Activated CD4-positive, CD25-positive, alpha-beta regulatory T cell treated with anti-CD3 and anti-CD28 coated beads, Interleukin-2, amount 50 U/mL, for 72 hours (primary cell): ENCODE measurements around the gene SIRT2.
"Not testable (repeated sequence)": the region's sequence is repeated elsewhere in the genome, so short reads cannot be mapped to it uniquely, and the experiment has no call there.

Experiments
- DNase-seq: peaks from one replicate; pipeline ENCODE4 v3.0.0; 2021

The SIRT2 gene

GRCh38 chr19:38862321-38863059, 36.9 kb downstream of the SIRT2 start:
- DNase-seq = no peak

GRCh38 chr19:38861368-38861767, 38.0 kb downstream of the SIRT2 start:
- DNase-seq = no peak

- not testable (repeated sequence) for DNase-seq
Observed at GRCh38 chr19:38859631-38860204, 39.7 kb downstream of the SIRT2 start.

- DNase-seq = no peak
Observed at GRCh38 chr19:38856813-38857212, 42.6 kb downstream of the SIRT2 start.

GRCh38 chr19:38855751-38856150, 43.7 kb downstream of the SIRT2 start:
- DNase-seq = not testable (repeated sequence)

GRCh38 chr19:38854961-38855360, 44.5 kb downstream of the SIRT2 start:
- not testable (repeated sequence) for DNase-seq

GRCh38 chr19:38853214-38853613, 46.2 kb downstream of the SIRT2 start:
- DNase-seq = no peak

- peak; percentile 63 for DNase-seq
Observed at GRCh38 chr19:38852231-38853044, 47.0 kb downstream of the SIRT2 start.

- peak; percentile 89 for DNase-seq
Observed at GRCh38 chr19:38851622-38852230, 47.7 kb downstream of the SIRT2 start.

- peak; percentile 47 for DNase-seq
Observed at GRCh38 chr19:38850976-38851621, 48.3 kb downstream of the SIRT2 start.

- DNase-seq = peak; percentile 97
Observed at GRCh38 chr19:38850436-38850975, 48.9 kb downstream of the SIRT2 start.

- peak; percentile 100 for DNase-seq
Observed at GRCh38 chr19:38849860-38850435, 49.5 kb downstream of the SIRT2 start, which contains the start of gene HNRNPL. HNRNPL (minus strand) TSS chr19:38849986; CDS start chr19:38849966, 20 bp downstream.

GRCh38 chr19:38849147-38849859, 50.1 kb downstream of the SIRT2 start:
- DNase-seq = peak; percentile 98

- DNase-seq = no peak
Observed at GRCh38 chr19:38848299-38849146, 50.9 kb downstream of the SIRT2 start.

- no peak for DNase-seq
Observed at GRCh38 chr19:38846097-38846496, 53.3 kb downstream of the SIRT2 start.

GRCh38 chr19:38845374-38846024, 53.9 kb downstream of the SIRT2 start:
- DNase-seq = no peak

GRCh38 chr19:38844093-38844686, 55.2 kb downstream of the SIRT2 start:
- DNase-seq = no peak

GRCh38 chr19:38843175-38843758, 56.2 kb downstream of the SIRT2 start:
- no peak for DNase-seq
